ENCODE measurements around the gene C4orf46. TPM values are rescaled to one million over a fixed set of nuclear protein-coding genes. Genes with fewer than 3 reads are reported as not detected.

The C4orf46 gene
- total RNA-seq, 1 donor from 2014 or later: 25.7 TPM

DNA sequence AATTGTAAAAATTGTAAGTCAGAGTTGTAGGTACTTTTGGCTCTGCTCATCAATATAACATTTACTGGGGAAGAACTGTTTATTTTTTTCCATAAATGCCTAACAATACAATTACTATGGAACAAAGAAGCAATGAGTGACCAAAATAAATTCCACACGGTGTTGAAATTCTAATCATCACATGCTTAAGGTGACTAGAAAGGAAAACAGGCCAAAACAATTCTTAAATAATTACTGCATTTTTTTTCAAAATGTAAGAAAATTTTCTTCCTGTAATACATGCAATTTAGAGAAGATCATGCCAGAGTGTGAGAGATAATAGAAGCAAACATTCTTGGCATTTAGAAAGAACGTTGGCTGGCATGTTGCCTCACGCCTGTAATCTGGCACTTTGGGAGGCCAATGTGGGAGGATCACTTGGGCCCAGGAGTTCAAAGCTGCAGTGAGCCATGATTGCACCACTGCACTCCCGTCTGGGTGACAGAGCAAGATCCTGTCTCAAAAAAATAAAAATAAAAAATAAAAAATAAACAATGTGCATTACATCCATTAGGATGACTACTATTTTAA lies 22.5 kb downstream of the C4orf46 start:
- no peak for DNase-seq

DNA sequence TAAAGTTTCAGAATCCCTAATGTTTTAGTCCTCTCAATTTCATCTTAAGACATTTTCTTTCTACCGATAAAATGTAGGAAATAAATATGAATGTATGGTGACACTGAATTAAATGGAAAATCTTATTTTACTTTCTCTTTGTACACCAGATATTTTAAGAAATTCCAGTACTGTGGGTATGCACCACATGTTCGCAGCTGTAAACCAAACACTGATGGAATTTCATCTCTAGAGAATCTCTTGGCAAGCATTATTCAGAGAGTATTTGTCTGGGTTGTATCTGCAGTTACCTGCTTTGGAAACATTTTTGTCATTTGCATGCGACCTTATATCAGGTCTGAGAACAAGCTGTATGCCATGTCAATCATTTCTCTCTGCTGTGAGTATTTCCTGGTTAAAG lies 26.9 kb downstream of the C4orf46 start:
- DNase-seq: peak; percentile 64

DNA sequence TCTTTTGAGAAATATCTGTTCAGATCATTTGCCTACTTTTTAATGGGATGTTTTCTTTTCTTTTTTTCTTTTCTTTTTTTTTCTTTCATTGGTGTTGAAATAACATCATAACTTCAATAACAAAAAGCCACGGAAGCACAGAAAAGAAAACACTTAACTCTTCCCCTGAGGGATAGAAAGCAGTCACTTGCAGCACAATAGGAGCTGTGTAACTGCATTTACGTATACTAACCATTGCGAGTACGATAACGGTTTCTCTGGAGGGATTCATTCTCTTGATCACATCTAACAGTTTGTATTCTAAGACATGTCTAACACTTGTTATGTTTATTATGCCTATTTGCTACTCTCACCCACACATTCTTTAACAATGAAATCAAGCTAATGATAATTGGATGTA lies 27.3 kb downstream of the C4orf46 start:
- DNase-seq: no peak

DNA sequence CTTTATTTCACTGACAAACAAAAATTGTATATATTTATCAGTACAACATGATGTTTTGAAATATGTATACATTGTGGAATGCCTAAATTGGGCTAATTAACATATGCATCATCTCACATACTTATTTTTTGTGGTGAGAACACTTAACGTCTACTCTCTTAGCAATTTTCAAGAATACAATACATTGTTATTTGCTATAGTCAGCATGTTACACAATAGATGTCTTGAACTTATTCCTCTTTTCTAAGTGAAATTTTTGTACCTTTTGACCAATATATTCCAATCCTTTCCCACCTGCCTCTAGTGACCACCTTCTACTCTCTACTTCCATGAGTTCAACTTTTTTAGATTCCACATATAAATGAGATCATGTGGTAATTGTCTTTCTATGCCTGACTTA lies 35.1 kb downstream of the C4orf46 start:
- DNase-seq: no peak

DNA sequence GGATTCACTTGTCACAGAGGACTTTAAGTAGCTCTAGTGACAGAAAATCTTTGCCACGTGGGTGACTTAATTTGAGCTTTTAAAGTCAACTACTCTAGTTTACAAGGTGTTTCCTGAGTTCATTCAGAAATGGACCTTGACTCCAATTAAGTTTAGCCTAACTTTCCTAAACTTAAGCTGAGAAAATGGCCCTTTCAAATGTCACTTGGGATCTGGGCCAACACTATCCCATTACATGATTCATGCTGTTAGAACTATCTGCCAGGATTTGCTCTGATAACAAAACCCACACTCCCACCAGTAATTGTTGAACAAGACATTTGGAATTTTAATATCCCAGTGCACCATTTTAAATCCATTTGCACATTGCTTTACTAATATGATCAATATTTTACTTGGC lies 40.8 kb downstream of the C4orf46 start:
- DNase-seq: no peak

DNA sequence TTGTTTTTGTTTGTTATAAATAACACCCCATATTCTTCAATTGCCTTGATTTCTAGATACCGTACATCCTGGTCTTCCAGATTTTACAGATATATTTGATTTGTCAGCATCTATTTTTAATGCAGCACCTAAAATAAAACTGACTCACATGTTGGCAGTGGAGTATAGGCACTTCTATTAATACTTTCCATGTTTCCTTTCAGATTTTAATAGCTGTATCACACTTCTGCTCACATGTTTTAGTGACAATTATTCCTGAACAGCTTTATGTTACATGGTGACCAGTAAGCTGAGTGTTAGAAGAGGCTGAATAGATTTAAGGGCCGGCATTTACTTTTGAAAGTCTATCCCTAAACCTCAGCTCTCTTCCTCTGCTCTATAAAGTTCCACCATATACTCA lies 46.1 kb downstream of the C4orf46 start:
- DNase-seq: no peak

DNA sequence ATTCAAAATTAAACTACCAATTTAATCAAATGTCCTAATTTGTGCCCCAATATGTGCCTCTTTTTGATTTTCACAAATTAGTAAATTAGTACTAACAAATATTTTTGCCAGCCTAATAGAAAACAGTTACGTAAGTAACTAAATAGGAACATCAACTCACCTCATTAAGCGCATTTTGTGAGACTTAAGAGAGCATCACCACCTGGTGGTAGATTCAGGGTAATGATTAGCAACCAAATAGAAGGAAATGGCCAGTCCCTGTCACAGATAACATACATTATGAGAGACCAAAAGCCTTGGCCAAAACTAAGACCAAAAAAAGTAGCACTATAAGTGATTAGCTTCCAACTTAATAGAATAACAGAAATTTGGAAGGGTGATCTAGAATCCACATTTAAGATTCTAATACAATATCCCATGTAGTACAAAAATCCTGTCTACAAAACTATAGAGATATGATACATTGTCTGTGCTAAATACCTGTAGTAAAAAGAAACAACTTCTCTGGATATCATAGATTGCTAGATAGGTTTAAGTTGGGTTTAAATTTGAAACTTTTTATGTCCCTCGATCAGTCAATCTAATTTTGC lies 46.7 kb downstream of the C4orf46 start:
- peak; percentile 62 for DNase-seq

DNA sequence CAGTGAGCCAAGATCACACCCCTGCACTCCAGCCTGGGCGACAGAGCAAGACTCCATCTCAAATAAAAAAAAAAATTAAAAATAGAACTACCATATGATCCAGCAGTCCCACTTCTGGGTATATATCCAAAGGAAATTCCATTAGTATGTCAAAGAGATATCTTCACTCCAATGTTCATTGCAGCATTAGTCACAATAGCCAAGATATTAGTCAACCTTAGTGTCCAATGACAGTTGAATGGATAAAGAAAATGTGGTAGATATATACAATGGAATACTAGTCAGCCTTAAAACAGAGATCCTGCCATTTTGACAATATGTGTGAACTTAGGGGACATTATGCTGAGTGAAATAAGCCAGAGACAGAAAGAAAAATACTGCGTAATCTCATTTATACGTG lies 49.4 kb downstream of the C4orf46 start:
- DNase-seq: no peak

DNA sequence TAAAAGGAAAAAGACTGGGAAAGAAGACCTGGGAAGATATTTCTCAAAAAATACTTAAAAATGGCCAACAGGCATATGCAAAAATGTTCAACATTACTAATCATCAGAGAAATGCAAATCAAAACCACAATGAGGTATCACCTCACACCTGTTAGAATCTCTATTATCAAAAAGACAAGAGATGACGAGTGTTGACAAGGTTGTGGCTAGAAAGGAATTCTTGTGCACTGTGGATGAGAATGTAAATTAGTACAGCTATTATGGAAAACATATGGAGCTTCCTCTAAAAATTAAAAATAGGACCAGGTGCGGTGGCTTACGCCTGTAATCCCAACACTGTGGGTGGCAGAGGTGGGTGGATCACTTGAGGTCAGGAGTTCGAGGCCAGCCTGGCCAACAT lies 50.0 kb downstream of the C4orf46 start:
- no peak for DNase-seq

DNA sequence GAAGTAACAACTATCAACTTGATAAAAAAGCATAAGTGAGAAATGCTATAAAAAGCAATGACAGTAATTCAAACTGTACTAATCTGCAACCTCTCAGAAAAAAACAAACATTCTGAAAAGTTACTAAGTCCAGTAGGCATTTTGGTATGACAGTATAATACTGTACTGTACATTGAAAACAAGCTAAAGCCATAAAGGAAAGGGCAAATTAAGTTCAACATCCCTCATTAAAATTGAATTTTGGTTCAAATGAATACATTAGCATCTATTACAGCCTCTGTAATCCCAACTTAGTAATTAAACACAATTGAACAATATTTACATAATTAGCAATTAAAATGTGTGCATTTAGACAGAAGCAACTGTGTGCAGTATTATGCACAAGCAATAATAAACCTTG lies 53.7 kb downstream of the C4orf46 start:
- no peak for DNase-seq

Small RNAs within 50 kb of the gene (small RNA-seq; reads per million reads assigned to genes)
- not detected for gene RF00012 (ENCODE audit: low replicate concordance)

Other genes with a start within 250 kb of the C4orf46 start
- 0.21 TPM for gene RXFP1, start 150.0 kb downstream of the C4orf46 start, total RNA-seq
- 50.5 TPM for gene ETFDH, start 409 bp upstream of the C4orf46 start, total RNA-seq
- gene PPID, start 51.5 kb upstream of the C4orf46 start, total RNA-seq: 39.3 TPM
- 53.5 TPM for gene FNIP2, start 97.1 kb upstream of the C4orf46 start, total RNA-seq